GM18870 (cell line): ENCODE measurements around the gene ERGIC1.
"Not testable (repeated sequence)": the region's sequence is repeated elsewhere in the genome, so short reads cannot be mapped to it uniquely, and the experiment has no call there.

Experiments used
- ATAC-seq: cut with Tn5 transposase; IDR thresholded peaks from one replicate; pipeline ENCODE4 v1.9.1; 2021; ENCODE audit warnings: moderate library complexity; ENCODE audit not compliant: unreplicated experiment

The ERGIC1 gene

GRCh38 chr5:172846249-172846648 lies 12.2 kb downstream of the ERGIC1 start:
- ATAC-seq, result no peak

GRCh38 chr5:172846677-172847076 lies 12.6 kb downstream of the ERGIC1 start:
- no peak for ATAC-seq

- ATAC-seq, result not testable (repeated sequence)
These were observed 13.5 kb downstream of the ERGIC1 start for GRCh38 chr5:172847584-172847983.

- no peak for ATAC-seq
These were observed 14.4 kb downstream of the ERGIC1 start for GRCh38 chr5:172848419-172848818.

GRCh38 chr5:172849606-172850453 lies 15.8 kb downstream of the ERGIC1 start:
- no peak for ATAC-seq

- no peak for ATAC-seq
These were observed 16.4 kb downstream of the ERGIC1 start for GRCh38 chr5:172850454-172850797.

- ATAC-seq, result not testable (repeated sequence)
These were observed 17.2 kb downstream of the ERGIC1 start for GRCh38 chr5:172851254-172851653.

- no peak for ATAC-seq
These were observed 18.7 kb downstream of the ERGIC1 start for GRCh38 chr5:172852490-172853354.

- no peak for ATAC-seq
These were observed 19.4 kb downstream of the ERGIC1 start for GRCh38 chr5:172853355-172853975.

- ATAC-seq, result no peak
These were observed 20.4 kb downstream of the ERGIC1 start for GRCh38 chr5:172854451-172854871.

- ATAC-seq, result no peak
These were observed 20.9 kb downstream of the ERGIC1 start for GRCh38 chr5:172854971-172855370.

- ATAC-seq, result no peak
These were observed 21.7 kb downstream of the ERGIC1 start for GRCh38 chr5:172855597-172856292.

- ATAC-seq, result no peak
These were observed 22.3 kb downstream of the ERGIC1 start for GRCh38 chr5:172856336-172856735.

- ATAC-seq, result no peak
These were observed 23.9 kb downstream of the ERGIC1 start for GRCh38 chr5:172857982-172858381.

- no peak for ATAC-seq
These were observed 24.5 kb downstream of the ERGIC1 start for GRCh38 chr5:172858511-172858989.

GRCh38 chr5:172858990-172859811 lies 25.1 kb downstream of the ERGIC1 start:
- ATAC-seq, result no peak

GRCh38 chr5:172859966-172860365 lies 25.9 kb downstream of the ERGIC1 start:
- no peak for ATAC-seq

GRCh38 chr5:172860520-172861443 lies 26.7 kb downstream of the ERGIC1 start:
- ATAC-seq, result no peak

GRCh38 chr5:172861461-172861860 lies 27.4 kb downstream of the ERGIC1 start:
- ATAC-seq, result no peak
